ENCODE data around the gene TECR.
"Not testable (repeated sequence)": the region's sequence is repeated elsewhere in the genome, so short reads cannot be mapped to it uniquely, and the experiment has no call there.

TECR gene

DNA sequence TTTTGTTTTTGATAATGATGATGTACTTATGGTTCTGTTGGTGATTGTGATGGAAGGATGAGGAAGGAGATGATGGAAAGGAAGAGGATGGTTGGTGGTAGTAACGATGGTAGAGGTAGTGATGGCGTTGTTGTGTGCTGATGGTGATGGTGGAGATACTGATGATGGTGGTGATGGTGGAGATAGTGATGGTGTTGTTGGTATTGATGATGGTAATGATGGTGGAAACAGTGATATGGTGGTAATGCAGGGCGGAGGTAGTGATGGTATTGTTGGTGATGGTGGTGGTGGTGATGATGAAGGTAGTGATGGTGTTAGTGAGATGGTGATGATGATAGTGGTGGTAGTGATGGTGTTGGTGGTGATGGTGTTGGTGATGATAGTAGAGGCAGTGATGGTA lies 66.2 kb downstream of the TECR start:
- TF ChIP-seq, protein P1, sequence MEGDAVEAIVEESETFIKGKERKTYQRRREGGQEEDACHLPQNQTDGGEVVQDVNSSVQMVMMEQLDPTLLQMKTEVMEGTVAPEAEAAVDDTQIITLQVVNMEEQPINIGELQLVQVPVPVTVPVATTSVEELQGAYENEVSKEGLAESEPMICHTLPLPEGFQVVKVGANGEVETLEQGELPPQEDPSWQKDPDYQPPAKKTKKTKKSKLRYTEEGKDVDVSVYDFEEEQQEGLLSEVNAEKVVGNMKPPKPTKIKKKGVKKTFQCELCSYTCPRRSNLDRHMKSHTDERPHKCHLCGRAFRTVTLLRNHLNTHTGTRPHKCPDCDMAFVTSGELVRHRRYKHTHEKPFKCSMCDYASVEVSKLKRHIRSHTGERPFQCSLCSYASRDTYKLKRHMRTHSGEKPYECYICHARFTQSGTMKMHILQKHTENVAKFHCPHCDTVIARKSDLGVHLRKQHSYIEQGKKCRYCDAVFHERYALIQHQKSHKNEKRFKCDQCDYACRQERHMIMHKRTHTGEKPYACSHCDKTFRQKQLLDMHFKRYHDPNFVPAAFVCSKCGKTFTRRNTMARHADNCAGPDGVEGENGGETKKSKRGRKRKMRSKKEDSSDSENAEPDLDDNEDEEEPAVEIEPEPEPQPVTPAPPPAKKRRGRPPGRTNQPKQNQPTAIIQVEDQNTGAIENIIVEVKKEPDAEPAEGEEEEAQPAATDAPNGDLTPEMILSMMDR (IDR thresholded peaks at IDR 0.05; ENCODE audit: control insufficient read depth, extremely low read depth, insufficient read depth), result no peak
- no peak overlapping the region for H3K4me3 ChIP-seq (ENCODE audit: low read depth, low read length)
- no peak for DNase-seq (ENCODE audit: low read depth)

GRCh38 chr19:14599548-14600147 lies 70.3 kb downstream of the TECR start:
- TF ChIP-seq, protein P1 (IDR thresholded peaks at IDR 0.05; ENCODE audit: control insufficient read depth, extremely low read depth, insufficient read depth), result no peak
- DNase-seq (ENCODE audit: low read depth), result no peak
- H3K4me3 ChIP-seq (ENCODE audit: low read depth, low read length), result no peak overlapping the region

DNA sequence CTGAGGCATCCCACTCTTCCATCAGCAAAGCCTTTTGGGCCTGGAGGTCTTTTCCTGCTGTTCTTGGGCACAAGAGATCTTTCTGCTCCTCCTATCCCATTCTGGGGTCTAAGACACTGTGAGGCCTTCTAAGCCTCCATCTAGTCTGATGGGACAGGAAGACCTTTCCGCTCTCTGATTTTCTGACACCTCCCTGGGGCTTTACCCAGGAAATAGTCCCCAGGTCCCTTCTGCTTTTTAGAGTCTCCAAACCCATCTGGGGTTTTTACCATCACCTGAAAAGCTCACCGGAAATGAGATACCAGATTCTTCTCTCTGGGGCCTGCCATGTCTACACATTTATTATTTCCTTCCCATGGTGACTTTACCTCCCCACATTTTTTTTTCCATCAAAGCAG lies 74.6 kb downstream of the TECR start:
- TF ChIP-seq, protein P1 (IDR thresholded peaks at IDR 0.05; ENCODE audit: control insufficient read depth, extremely low read depth, insufficient read depth), result no peak
- DNase-seq (ENCODE audit: low read depth), result no peak
- no peak overlapping the region for H3K4me3 ChIP-seq (ENCODE audit: low read depth, low read length)

- TF ChIP-seq, protein P1 (IDR thresholded peaks at IDR 0.05; ENCODE audit: control insufficient read depth, extremely low read depth, insufficient read depth), result no peak
- H3K4me3 ChIP-seq (ENCODE audit: low read depth, low read length), result no peak overlapping the region
- no peak for DNase-seq (ENCODE audit: low read depth)
Observed at GRCh38 chr19:14606627-14607026, 77.2 kb downstream of the TECR start.

GRCh38 chr19:14611051-14611450 lies 81.7 kb downstream of the TECR start:
- DNase-seq (ENCODE audit: low read depth), result no peak
- H3K4me3 ChIP-seq (ENCODE audit: low read depth, low read length), result no peak overlapping the region
- TF ChIP-seq, protein P1 (IDR thresholded peaks at IDR 0.05; ENCODE audit: control insufficient read depth, extremely low read depth, insufficient read depth), result no peak

- DNase-seq (ENCODE audit: low read depth); H3K4me3 ChIP-seq (ENCODE audit: low read depth, low read length): not testable (repeated sequence)
Observed at GRCh38 chr19:14612242-14612641, 82.8 kb downstream of the TECR start.

DNA sequence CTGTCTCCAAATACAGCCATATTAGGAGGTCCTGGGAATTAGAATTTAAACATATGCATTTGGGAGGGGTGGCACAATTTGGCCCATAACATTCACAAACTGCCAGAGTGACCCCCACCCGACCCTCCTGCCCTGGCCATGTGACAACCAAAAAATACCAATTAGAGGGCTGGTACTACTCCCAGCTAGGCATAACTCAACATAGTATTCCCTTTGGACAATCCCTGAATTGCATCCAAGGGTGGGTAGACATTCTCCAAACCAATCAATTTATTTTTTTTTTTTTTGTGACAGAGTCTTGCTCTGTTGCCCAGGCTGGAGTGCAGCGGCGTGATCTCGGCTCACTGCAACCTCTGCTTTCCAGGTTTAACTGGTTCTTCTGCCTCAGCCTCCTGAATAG lies 83.3 kb downstream of the TECR start:
- TF ChIP-seq, protein P1 (IDR thresholded peaks at IDR 0.05; ENCODE audit: control insufficient read depth, extremely low read depth, insufficient read depth), result no peak
- no peak for DNase-seq (ENCODE audit: low read depth)
- H3K4me3 ChIP-seq (ENCODE audit: low read depth, low read length), result no peak overlapping the region

GRCh38 chr19:14613399-14614098 lies 84.2 kb downstream of the TECR start:
- DNase-seq (ENCODE audit: low read depth); H3K4me3 ChIP-seq (ENCODE audit: low read depth, low read length): not testable (repeated sequence)

Measured in LNCaP clone FGC (cell line).